ENCODE results near the gene VN1R5. TPM values are rescaled to one million over a fixed set of nuclear protein-coding genes. Genes with fewer than 3 reads are reported as not detected.
"Not testable (repeated sequence)": the region's sequence is repeated elsewhere in the genome, so short reads cannot be mapped to it uniquely, and the experiment has no call there.

Gene VN1R5
- total RNA-seq = not detected
- not detected for polyA plus RNA-seq
- total RNA-seq = not detected

DNA sequence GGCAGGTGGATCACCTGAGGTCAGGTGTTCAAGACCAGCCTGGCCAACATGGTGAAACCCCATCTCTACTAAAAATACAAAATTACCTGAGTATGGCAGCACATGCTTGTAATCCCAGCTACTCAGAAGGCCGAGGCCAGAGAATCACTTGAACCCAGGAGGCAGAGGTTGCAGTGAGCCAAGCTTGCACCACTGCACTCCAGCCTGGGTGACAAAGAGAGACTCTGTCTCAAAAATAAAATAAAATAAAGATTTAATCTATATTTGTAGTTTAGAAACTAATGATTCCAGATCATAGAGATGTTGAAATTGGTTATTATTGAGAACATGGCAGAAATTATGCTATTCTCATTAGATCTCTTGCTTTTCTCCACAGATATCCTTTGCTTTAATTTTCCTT lies at the start of gene VN1R5:
VN1R5 (plus strand) TSS at position 301 of the 400 bp plus-strand sequence.
- DNase-seq; H3K4me3 Mint-ChIP-seq; CTCF ChIA-PET; H3K4me1 ChIP-seq (ENCODE audit: control insufficient read depth in 2 of 2, insufficient read depth in 2 of 2, low read length in 2 of 2); H3K27ac Mint-ChIP-seq; intact Hi-C loops (cut with micrococcal nuclease); H3K9me3 ChIP-seq (ENCODE audit: control insufficient read depth in 2 of 3, low read length in 3 of 3); ATAC-seq; H3K27me3 ChIP-seq (ENCODE audit: control insufficient read depth in 2 of 2, insufficient read depth in 2 of 2, low read length in 2 of 2); H3K4me3 ChIP-seq (ENCODE audit: low read length); H3K36me3 Mint-ChIP-seq; POLR2A ChIA-PET; H3K4me1 Mint-ChIP-seq; H3K27ac ChIP-seq (ENCODE audit: low read depth, low read length); H3K36me3 ChIP-seq (ENCODE audit: control insufficient read depth in 2 of 3, insufficient read depth in 3 of 3, low read length in 3 of 3): not testable (repeated sequence)
- Mint-ChIP-seq H3K9me3 (peaks cover 0 to 36% (median 5%) of the 10 kb centered on the region in 11 donors), H3K27me3 (peaks cover 0 to 36% (median 21%) of the 10 kb centered on the region in 5 donors)

DNA sequence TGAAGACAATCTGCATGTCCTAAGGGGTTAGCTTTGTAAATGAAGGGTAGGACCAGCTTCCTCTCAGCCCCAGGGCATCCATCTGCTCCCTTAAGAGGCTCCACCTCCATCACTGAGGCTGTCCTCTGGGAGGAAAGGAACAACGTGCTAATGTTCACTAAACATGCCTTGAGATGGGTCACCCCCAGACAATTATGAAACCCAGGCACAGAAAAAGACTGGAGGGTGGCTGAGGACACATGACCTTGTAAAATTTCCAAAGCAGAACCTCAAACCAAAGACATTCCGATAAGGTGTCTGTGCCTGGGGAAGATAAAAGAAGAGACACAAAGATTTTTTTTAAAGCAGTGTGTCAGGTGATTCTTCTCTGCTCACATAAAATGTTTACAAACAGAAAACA lies 46.5 kb upstream of the VN1R5 start:
- ATAC-seq = no peak
- Mint-ChIP-seq H3K9me3 (peaks cover 0 to 26% (median 5%) of the 10 kb centered on the region in 11 donors), H3K27ac (peak overlapping the region; percentile 86 to 94 (median 92)), H3K27me3 (no peaks in the 10 kb centered on the region), H3K36me3 (peaks cover 6 to 42% (median 27%) of the 10 kb centered on the region in 5 donors), H3K4me1 (peaks cover 21 to 76% (median 67%) of the 10 kb centered on the region in 7 donors), H3K4me3 (peak overlapping the region; percentile 88 to 97 (median 94))
- peak overlapping the region; percentile 83 for H3K27ac ChIP-seq (ENCODE audit: low read depth, low read length)
- peaks cover 12 to 13% of the 10 kb centered on the region in 2 donors for H3K4me1 ChIP-seq (ENCODE audit: control insufficient read depth in 2 of 2, insufficient read depth in 2 of 2, low read length in 2 of 2)
- intact Hi-C loops (cut with micrococcal nuclease) = no loop called here
- peak in 3 of 9 donors; percentile 5 to 20 (median 8) for DNase-seq
- H3K36me3 ChIP-seq (ENCODE audit: control insufficient read depth in 2 of 3, insufficient read depth in 3 of 3, low read length in 3 of 3) = peaks cover 0 to 18% (median 0%) of the 10 kb centered on the region in 3 experiments
- no peaks in the 10 kb centered on the region for H3K27me3 ChIP-seq (ENCODE audit: control insufficient read depth in 2 of 2, insufficient read depth in 2 of 2, low read length in 2 of 2)
- no peaks in the 10 kb centered on the region for H3K9me3 ChIP-seq (ENCODE audit: control insufficient read depth in 2 of 3, low read length in 3 of 3)
- H3K4me3 ChIP-seq (ENCODE audit: low read length) = peak overlapping the region; percentile 77
- CTCF ChIA-PET = no interaction called here
- POLR2A ChIA-PET = interaction anchor here (1.1 to 1.4 kb wide), 2 partner anchors 277 to 642 kb away, joined by 3 to 10 read pairs; partner anchors contain the start of gene AHCTF1

DNA sequence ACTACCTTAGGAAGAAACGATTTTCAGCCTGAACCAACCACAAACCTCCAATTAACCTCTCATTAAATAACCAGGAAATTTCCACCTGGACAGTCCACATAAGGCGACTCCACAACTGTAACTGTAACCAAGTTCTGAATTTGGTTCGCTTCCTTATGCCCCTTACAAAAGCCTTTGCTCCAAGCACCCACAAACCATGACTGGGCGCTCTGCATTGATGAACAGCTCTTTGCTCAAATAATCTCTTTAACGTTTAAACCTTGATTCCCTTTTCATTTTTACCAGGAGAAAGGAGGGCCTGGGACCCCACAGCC lies 45.9 kb upstream of the VN1R5 start:
- Mint-ChIP-seq H3K27ac (peak overlapping the region; percentile 86 to 94 (median 92)), H3K9me3 (peaks cover 0 to 23% (median 5%) of the 10 kb centered on the region in 11 donors), H3K27me3 (peaks cover 0 to 2% (median 0%) of the 10 kb centered on the region in 5 donors), H3K4me3 (peak overlapping the region; percentile 88 to 97 (median 94)), H3K36me3 (peaks cover 6 to 37% (median 27%) of the 10 kb centered on the region in 5 donors), H3K4me1 (peaks cover 21 to 79% (median 68%) of the 10 kb centered on the region in 7 donors)
- peak overlapping the region; percentile 83 for H3K27ac ChIP-seq (ENCODE audit: low read depth, low read length)
- H3K36me3 ChIP-seq (ENCODE audit: control insufficient read depth in 2 of 3, insufficient read depth in 3 of 3, low read length in 3 of 3) = peaks cover 0 to 18% (median 0%) of the 10 kb centered on the region in 3 experiments
- peaks cover 12 to 13% of the 10 kb centered on the region in 2 donors for H3K4me1 ChIP-seq (ENCODE audit: control insufficient read depth in 2 of 2, insufficient read depth in 2 of 2, low read length in 2 of 2)
- H3K9me3 ChIP-seq (ENCODE audit: control insufficient read depth in 2 of 3, low read length in 3 of 3) = no peaks in the 10 kb centered on the region
- H3K4me3 ChIP-seq (ENCODE audit: low read length) = peak overlapping the region; percentile 77
- H3K27me3 ChIP-seq (ENCODE audit: control insufficient read depth in 2 of 2, insufficient read depth in 2 of 2, low read length in 2 of 2) = no peaks in the 10 kb centered on the region
- DNase-seq (no peak), ATAC-seq (no peak)
- intact Hi-C loops (cut with micrococcal nuclease) = loop anchor here (1.0 to 5.0 kb wide), 9 partner anchors 37 to 644 kb away; partner anchors contain the start of genes ZNF124 (in 2 of the 2), ZNF496 (in 2 of the 2), ZNF669 (in 2 of the 2) and ZNF670 (in 2 of the 2)
- CTCF ChIA-PET = no interaction called here
- POLR2A ChIA-PET = interaction anchor here (0.9 to 1.8 kb wide), 6 partner anchors 106 to 643 kb away, joined by 3 to 10 read pairs (median 6); partner anchors contain the start of genes AHCTF1, ZNF669 and ZNF670

DNA sequence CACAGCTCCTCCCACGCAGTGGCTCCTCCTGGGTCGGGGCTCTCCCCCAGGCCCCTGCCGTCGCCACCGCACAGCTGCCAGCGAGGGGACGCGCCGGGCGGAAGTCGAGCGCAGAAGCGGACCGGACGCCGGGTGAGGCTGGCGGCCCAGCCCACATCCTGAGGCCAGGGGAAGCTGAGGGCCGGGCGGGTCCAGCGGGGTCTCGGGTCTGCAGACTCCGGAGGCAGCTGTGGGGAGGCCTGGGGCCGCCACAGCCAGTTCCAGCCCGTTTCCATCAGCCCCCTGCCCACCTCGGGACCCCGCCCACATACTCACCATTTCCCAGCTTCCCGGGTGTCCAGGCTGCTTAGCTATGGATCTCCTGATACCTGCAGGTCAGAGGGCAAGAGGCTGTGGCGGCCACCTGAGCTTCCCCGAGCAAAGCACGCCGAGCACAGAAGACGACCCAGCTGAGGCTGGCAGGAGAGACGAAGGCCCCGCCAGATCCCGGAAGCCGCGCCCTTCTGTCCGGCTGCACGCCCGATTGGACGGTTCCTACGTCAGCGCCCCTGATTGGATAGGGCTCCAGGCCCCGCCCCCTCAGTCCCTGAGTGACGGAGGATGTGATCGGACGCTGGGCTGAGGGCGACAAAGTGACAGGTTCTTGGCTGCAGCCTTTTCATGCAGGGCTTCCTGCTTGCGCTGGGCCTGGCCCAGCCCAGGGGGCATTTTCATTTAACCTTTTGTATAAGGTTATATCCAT lies 45.3 kb upstream of the VN1R5 start:
- H3K36me3 ChIP-seq (ENCODE audit: control insufficient read depth in 2 of 3, insufficient read depth in 3 of 3, low read length in 3 of 3) = peaks cover 0 to 17% (median 0%) of the 10 kb centered on the region in 3 experiments
- no peaks in the 10 kb centered on the region for H3K9me3 ChIP-seq (ENCODE audit: control insufficient read depth in 2 of 3, low read length in 3 of 3)
- Mint-ChIP-seq H3K9me3 (peaks cover 0 to 22% (median 5%) of the 10 kb centered on the region in 11 donors), H3K4me1 (peaks cover 21 to 84% (median 71%) of the 10 kb centered on the region in 7 donors), H3K27ac (peak overlapping the region; percentile 92 to 97 (median 94)), H3K36me3 (peaks cover 6 to 33% (median 27%) of the 10 kb centered on the region in 5 donors), H3K4me3 (peak overlapping the region; percentile 88 to 97 (median 95)), H3K27me3 (peaks cover 0 to 3% (median 0%) of the 10 kb centered on the region in 5 donors)
- no peaks in the 10 kb centered on the region for H3K27me3 ChIP-seq (ENCODE audit: control insufficient read depth in 2 of 2, insufficient read depth in 2 of 2, low read length in 2 of 2)
- ATAC-seq (peak; percentile 99), DNase-seq (peak; percentile 88 to 95 (median 91))
- CTCF ChIA-PET = no interaction called here
- intact Hi-C loops (cut with micrococcal nuclease) = loop anchor here (1.0 to 5.0 kb wide), 9 partner anchors 38 to 644 kb away; partner anchors contain the start of genes ZNF124 (in 2 of the 2), ZNF496 (in 2 of the 2), ZNF669 (in 2 of the 2) and ZNF670 (in 2 of the 2)
- peak overlapping the region; percentile 83 for H3K27ac ChIP-seq (ENCODE audit: low read depth, low read length)
- POLR2A ChIA-PET = interaction anchor here (0.9 to 1.8 kb wide), 6 partner anchors 107 to 643 kb away, joined by 3 to 10 read pairs (median 6); partner anchors contain the start of genes AHCTF1, ZNF669 and ZNF670
- H3K4me3 ChIP-seq (ENCODE audit: low read length) = peak overlapping the region; percentile 77
- H3K4me1 ChIP-seq (ENCODE audit: control insufficient read depth in 2 of 2, insufficient read depth in 2 of 2, low read length in 2 of 2) = peaks cover 12 to 13% of the 10 kb centered on the region in 2 donors

DNA sequence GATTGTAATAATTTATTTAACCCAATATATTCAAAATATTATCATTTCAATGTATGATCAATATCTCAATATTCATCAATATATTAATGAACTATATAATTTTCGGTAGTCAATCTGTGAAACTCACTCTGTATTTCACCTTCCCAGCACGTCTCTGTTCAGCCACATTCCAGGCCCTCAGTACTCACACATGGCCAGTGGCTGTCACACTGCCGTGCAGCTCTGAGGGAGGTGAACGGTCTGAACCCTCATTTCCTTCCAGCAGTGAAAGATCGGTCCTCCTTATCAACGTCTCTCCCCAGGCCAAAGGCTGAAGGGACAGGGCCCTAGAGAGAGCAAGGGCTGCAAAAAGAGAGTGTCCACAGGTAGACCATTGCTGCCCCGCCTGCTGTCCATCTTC lies 44.5 kb upstream of the VN1R5 start:
- no peak for ATAC-seq
- CTCF ChIA-PET = interaction anchor here (1.0 kb wide), 1 partner anchor 42 kb away, joined by 4 read pairs; no protein-coding TSS in a partner anchor
- POLR2A ChIA-PET = interaction anchor here (1.0 to 1.8 kb wide), 2 partner anchors 80 to 107 kb away, joined by 3 to 5 read pairs; partner anchors contain the start of gene ZNF669

DNA sequence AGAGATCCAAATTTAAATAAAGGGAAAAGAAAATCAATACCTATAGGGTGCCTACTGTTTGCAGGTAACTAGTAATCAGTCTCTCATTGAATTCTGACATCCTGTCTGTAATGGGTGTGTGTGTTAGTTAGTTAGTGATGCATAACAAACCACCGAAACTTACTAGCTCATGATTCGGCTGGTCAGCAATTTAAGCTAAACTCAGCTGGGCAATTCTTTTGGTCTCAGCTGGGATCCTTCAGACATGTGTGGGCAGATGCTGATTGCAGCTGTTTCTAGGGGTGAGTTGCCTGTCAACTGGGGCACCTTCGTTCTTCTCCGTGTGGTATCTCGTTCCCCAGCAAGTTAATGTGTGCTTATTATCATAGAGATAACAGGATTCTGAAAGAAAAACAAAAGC lies 43.9 kb upstream of the VN1R5 start:
- ChIA-PET CTCF (interaction anchor here (1.0 kb wide), 1 partner anchor 43 kb away, joined by 4 read pairs; no protein-coding TSS in a partner anchor), POLR2A (interaction anchor here (0.8 to 1.0 kb wide), 3 partner anchors 81 to 119 kb away, joined by 3 read pairs; no protein-coding TSS in a partner anchor)
- H3K27me3 Mint-ChIP-seq = peaks cover 0 to 3% (median 0%) of the 10 kb centered on the region in 5 donors
- Histone ChIP-seq H3K27ac (ENCODE audit: low read depth, low read length) (peak overlapping the region; percentile 83), H3K4me1 (ENCODE audit: control insufficient read depth in 2 of 2, insufficient read depth in 2 of 2, low read length in 2 of 2) (peaks cover 12 to 13% of the 10 kb centered on the region in 2 donors), H3K9me3 (ENCODE audit: control insufficient read depth in 2 of 3, low read length in 3 of 3) (no peaks in the 10 kb centered on the region), H3K36me3 (ENCODE audit: control insufficient read depth in 2 of 3, insufficient read depth in 3 of 3, low read length in 3 of 3) (peaks cover 0 to 5% (median 0%) of the 10 kb centered on the region in 3 experiments), H3K27me3 (ENCODE audit: control insufficient read depth in 2 of 2, insufficient read depth in 2 of 2, low read length in 2 of 2) (no peaks in the 10 kb centered on the region), H3K4me3 (ENCODE audit: low read length) (no peak overlapping the region)
- H3K9me3 Mint-ChIP-seq = peaks cover 0 to 11% (median 2%) of the 10 kb centered on the region in 11 donors
- peak overlapping the region in 8 of 9 donors; percentile 58 to 93 (median 78) for H3K27ac Mint-ChIP-seq
- DNase-seq (no peak), ATAC-seq (no peak)
- peaks cover 21 to 89% (median 67%) of the 10 kb centered on the region in 7 donors for H3K4me1 Mint-ChIP-seq
- peak overlapping the region in 8 of 10 donors; percentile 7 to 95 (median 62) for H3K4me3 Mint-ChIP-seq
- peaks cover 6 to 23% (median 17%) of the 10 kb centered on the region in 5 donors for H3K36me3 Mint-ChIP-seq
- intact Hi-C loops (cut with micrococcal nuclease) = loop anchor here in 1 of 2 donors (5.0 kb wide), 2 partner anchors 90 to 195 kb away; no protein-coding TSS in a partner anchor

More for the DNA sequence above, 44.5 kb upstream of the VN1R5 start:
- Histone ChIP-seq H3K9me3 (ENCODE audit: control insufficient read depth in 2 of 3, low read length in 3 of 3) (no peaks in the 10 kb centered on the region), H3K36me3 (ENCODE audit: control insufficient read depth in 2 of 3, insufficient read depth in 3 of 3, low read length in 3 of 3) (peaks cover 0 to 9% (median 0%) of the 10 kb centered on the region in 3 experiments), H3K27ac (ENCODE audit: low read depth, low read length) (peak overlapping the region; percentile 83), H3K4me1 (ENCODE audit: control insufficient read depth in 2 of 2, insufficient read depth in 2 of 2, low read length in 2 of 2) (peaks cover 12 to 13% of the 10 kb centered on the region in 2 donors), H3K27me3 (ENCODE audit: control insufficient read depth in 2 of 2, insufficient read depth in 2 of 2, low read length in 2 of 2) (no peaks in the 10 kb centered on the region), H3K4me3 (ENCODE audit: low read length) (no peak overlapping the region)
- H3K4me1 Mint-ChIP-seq = peaks cover 21 to 85% (median 69%) of the 10 kb centered on the region in 7 donors
- H3K9me3 Mint-ChIP-seq = peaks cover 0 to 14% (median 2%) of the 10 kb centered on the region in 11 donors
- peak overlapping the region in 8 of 10 donors; percentile 7 to 96 (median 64) for H3K4me3 Mint-ChIP-seq
- H3K36me3 Mint-ChIP-seq = peaks cover 6 to 26% (median 20%) of the 10 kb centered on the region in 5 donors
- DNase-seq = no peak
- H3K27ac Mint-ChIP-seq = peak overlapping the region in 8 of 9 donors; percentile 64 to 94 (median 82)
- peaks cover 0 to 3% (median 0%) of the 10 kb centered on the region in 5 donors for H3K27me3 Mint-ChIP-seq
- intact Hi-C loops (cut with micrococcal nuclease) = loop anchor here (2.0 to 5.0 kb wide), 4 partner anchors 39 to 196 kb away; partner anchors contain the start of gene ZNF124 (in 2 of the 2)

All from naive thymus-derived CD4-positive, alpha-beta T cell (primary cell).